Upper lobe of right lung (tissue), 1 donor: ENCODE data around the gene PAPPA2. TPM values are rescaled to one million over a fixed set of nuclear protein-coding genes. Genes with fewer than 3 reads are reported as not detected.

ENCODE experiments used
- ATAC-seq: fragments of 200-7000 bp; cut with Tn5 transposase; one replicate; pipeline ENCODE4 v1.9.1; 2020; ENCODE audit warnings: mild to moderate bottlenecking, moderate library complexity
- DNase-seq: peaks from one replicate; pipeline ENCODE4 v3.0.0-alpha.2; 2020
- H3K27ac ChIP-seq: fragments of 200-600 bp; one replicate; pipeline ENCODE4 v1.8.0; 2022
- H3K27me3 ChIP-seq: fragments of 200-600 bp; one replicate; pipeline ENCODE4 v1.8.0; 2022; ENCODE audit warnings: mild to moderate bottlenecking
- H3K36me3 ChIP-seq: fragments of 200-600 bp; one replicate; pipeline ENCODE4 v1.8.0; 2022
- H3K4me1 ChIP-seq: fragments of 200-600 bp; one replicate; pipeline ENCODE4 v1.8.0; 2022
- H3K4me3 ChIP-seq: fragments of 200-600 bp; one replicate; pipeline ENCODE4 v1.8.0; 2022; ENCODE audit warnings: mild to moderate bottlenecking
- H3K9me3 ChIP-seq: fragments of 200-600 bp; one replicate; pipeline ENCODE4 v1.8.0; 2022
- intact Hi-C: fragments of 100-400 bp; cut with DNase I; formaldehyde crosslinking; loops from one replicate; pipeline ENCODE4 v1.11.0; 2022
- total RNA-seq: library from RNA; stranded (reverse); fragmentation: NEBNext Ultra II Directional; extraction: Animal tissue kit (Norgen Biotek cat#: 25700); gene quantifications from one replicate; pipeline ENCODE4 v1.2.1, GENCODE V29; 2021
- TF ChIP-seq, protein P1 (sequence below): fragments of 200-600 bp; IDR thresholded peaks from one replicate; pipeline ENCODE4 v1.8.0; 2022; ENCODE audit warnings: antibody characterized with exemption
- donor health status: DM: no; HTN: yes; CAD: no; lungs with severe emphysema.

The PAPPA2 gene
- total RNA-seq, 1 donor from 2014 or later: 0.17 TPM

DNA sequence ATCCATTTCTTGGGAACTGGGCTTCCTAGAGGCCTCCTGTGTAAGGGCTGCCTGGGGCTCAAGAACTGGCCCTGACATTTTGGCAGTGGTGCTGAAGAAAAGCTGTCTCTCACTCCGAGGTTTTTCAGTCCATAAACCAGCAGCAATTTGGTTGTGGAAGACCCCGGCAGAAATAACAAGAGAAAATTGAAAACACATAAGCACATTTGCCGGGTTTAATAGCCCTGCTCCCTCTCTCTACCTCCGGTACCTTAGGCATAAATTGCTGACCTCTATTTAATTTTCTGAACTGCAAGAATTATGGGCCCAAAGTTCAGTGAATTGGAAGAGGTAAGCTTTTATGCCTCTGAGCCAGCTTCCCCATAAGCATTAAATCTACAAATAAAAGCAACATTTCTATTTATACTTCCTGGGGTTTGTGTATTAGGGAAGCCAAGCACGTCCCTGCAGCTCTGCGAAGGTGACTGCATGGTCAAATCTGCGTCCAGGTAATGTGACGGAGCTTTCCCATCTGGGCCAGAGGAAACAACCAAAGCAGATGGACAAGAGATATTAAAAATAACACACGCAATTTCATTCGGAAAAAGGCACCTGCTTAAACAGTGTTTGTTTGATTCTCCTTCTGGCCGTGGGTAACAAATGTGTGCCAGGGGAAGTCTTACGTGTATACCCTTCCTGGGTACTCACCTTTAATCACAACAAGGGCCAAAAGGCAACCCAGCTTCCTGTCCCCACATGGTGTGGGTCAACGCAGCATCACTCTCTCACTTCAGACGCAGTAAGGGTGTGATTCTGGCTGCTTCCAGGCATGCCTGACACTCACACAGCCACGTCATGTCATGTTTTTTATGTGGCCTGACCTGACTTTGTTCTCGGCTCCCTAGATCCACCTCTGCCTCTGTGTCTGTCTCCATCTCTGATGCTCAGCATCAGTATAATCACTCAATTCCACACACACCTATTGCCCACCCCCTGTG is 69.2 kb downstream of the PAPPA2 start:
- TF ChIP-seq, protein P1, sequence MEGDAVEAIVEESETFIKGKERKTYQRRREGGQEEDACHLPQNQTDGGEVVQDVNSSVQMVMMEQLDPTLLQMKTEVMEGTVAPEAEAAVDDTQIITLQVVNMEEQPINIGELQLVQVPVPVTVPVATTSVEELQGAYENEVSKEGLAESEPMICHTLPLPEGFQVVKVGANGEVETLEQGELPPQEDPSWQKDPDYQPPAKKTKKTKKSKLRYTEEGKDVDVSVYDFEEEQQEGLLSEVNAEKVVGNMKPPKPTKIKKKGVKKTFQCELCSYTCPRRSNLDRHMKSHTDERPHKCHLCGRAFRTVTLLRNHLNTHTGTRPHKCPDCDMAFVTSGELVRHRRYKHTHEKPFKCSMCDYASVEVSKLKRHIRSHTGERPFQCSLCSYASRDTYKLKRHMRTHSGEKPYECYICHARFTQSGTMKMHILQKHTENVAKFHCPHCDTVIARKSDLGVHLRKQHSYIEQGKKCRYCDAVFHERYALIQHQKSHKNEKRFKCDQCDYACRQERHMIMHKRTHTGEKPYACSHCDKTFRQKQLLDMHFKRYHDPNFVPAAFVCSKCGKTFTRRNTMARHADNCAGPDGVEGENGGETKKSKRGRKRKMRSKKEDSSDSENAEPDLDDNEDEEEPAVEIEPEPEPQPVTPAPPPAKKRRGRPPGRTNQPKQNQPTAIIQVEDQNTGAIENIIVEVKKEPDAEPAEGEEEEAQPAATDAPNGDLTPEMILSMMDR: no peak
- H3K4me1 ChIP-seq: no peaks in the 10 kb centered on the region
- DNase-seq (no peak), ATAC-seq (no peak)
- H3K27ac ChIP-seq: no peak overlapping the region
- no peaks in the 10 kb centered on the region for H3K27me3 ChIP-seq
- no peaks in the 10 kb centered on the region for H3K36me3 ChIP-seq
- intact Hi-C loops: no loop called here
- no peak overlapping the region for H3K4me3 ChIP-seq
- no peaks in the 10 kb centered on the region for H3K9me3 ChIP-seq

DNA sequence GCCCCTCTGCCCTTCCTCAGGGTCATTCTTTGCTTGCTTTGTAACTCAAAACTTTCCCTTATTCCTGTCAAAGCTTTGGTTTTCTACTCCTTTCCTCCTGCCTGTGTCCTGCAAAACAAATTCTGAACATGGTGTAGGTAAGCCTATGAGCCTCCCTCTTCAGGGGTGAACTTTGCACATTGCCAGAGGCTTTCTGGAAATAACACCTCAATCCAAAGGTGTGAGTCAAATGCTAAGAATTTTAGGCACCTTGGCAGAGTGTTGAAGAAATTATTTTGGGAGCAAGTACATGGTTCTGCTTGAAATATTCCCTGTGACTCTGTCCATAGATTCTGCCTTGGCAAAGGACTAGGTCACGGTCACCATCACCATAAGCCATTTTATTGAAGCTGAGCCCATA is 70.0 kb downstream of the PAPPA2 start:
- Histone ChIP-seq H3K4me1 (no peaks in the 10 kb centered on the region), H3K27ac (no peak overlapping the region), H3K4me3 (no peak overlapping the region), H3K36me3 (no peaks in the 10 kb centered on the region), H3K27me3 (no peaks in the 10 kb centered on the region), H3K9me3 (no peaks in the 10 kb centered on the region)
- DNase-seq (no peak), ATAC-seq (no peak)
- TF ChIP-seq, protein P1: no peak
- intact Hi-C loops: no loop called here

DNA sequence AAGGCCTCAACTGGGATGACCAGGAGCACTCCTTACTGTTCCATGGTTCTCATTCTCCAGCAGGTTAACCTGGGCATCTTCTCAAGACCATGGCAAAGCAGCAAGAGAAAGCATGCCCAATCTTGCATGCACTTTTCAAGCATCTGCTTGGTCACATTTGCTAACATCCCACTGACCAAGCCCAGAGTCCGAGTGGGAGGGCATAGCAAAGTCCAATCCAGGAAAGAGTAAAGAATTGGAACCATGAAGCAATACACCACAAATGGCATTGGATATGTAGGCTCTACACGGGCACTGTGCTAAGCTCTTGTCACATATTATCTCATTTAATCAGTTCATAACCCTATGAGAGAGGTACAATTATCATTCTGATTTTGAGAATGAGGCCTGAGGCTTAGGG is 73.6 kb downstream of the PAPPA2 start:
- ATAC-seq (no peak), DNase-seq (no peak)
- Histone ChIP-seq H3K27ac (no peak overlapping the region), H3K4me3 (no peak overlapping the region), H3K27me3 (no peaks in the 10 kb centered on the region), H3K9me3 (no peaks in the 10 kb centered on the region), H3K36me3 (no peaks in the 10 kb centered on the region), H3K4me1 (no peaks in the 10 kb centered on the region)
- TF ChIP-seq, protein P1: no peak
- intact Hi-C loops: no loop called here

DNA sequence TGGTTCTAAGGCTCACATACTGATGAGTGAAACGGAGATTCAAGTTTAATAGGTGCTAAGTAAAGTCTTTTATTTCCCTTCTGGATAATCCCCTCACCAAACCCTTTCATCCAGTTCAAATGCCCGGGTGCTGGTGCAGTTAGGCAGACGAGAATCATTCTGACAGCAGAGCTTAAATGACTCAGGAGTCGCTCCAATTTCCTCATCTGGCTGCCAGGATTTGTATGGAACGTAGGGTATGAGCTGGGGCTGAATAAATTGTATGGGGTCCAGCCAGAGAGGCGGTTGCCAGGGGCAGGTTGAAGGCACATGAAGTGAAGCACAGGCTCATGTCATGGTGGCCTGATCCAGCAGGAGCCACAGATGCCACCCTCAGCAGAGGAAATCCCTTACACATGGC is 76.0 kb downstream of the PAPPA2 start:
- Histone ChIP-seq H3K4me1 (no peaks in the 10 kb centered on the region), H3K4me3 (no peak overlapping the region), H3K36me3 (no peaks in the 10 kb centered on the region), H3K27me3 (no peaks in the 10 kb centered on the region), H3K27ac (no peak overlapping the region), H3K9me3 (no peaks in the 10 kb centered on the region)
- intact Hi-C loops: no loop called here
- DNase-seq (no peak), ATAC-seq (no peak)
- TF ChIP-seq, protein P1: no peak

DNA sequence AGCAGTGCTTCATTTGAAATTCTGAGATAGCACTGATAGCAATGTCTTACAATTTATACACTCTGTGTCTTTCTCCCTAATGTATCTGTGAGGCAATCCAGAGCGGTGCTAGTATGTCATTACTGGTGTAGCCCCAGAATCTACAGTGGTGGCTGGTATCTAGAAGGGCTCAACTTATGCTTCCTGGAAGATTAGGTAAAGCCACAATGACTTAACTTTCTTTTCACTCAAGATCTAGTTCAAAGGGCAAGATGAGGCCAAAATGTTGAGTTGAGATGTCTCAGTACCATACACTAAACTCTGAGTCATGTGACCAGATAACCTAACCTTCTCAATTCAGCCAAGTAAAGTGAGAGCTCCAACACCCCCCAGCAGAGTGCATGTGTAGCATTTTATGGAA is 77.5 kb downstream of the PAPPA2 start:
- H3K36me3 ChIP-seq: no peaks in the 10 kb centered on the region
- no peaks in the 10 kb centered on the region for H3K4me1 ChIP-seq
- no peaks in the 10 kb centered on the region for H3K9me3 ChIP-seq
- no peak overlapping the region for H3K4me3 ChIP-seq
- H3K27ac ChIP-seq: no peak overlapping the region
- no peak for ATAC-seq
- no peaks in the 10 kb centered on the region for H3K27me3 ChIP-seq
- TF ChIP-seq, protein P1: no peak
- intact Hi-C loops: no loop called here
- no peak for DNase-seq
